ENCODE results near the gene MAB21L3. TPM values are rescaled to one million over a fixed set of nuclear protein-coding genes. Genes with fewer than 3 reads are reported as not detected.

Gene MAB21L3
- total RNA-seq, 1 donor, result 0.36 TPM

GRCh38 chr1:116177861-116178260 is 66.7 kb downstream of the MAB21L3 start:
- Histone ChIP-seq H3K4me3 (ENCODE audit: insufficient read depth, low read length) (no peak overlapping the region), H2AFZ (ENCODE audit: low read length) (no peak overlapping the region), H3K27me3 (ENCODE audit: insufficient read depth, low read length) (peaks cover 17% of the 10 kb centered on the region), H3K27ac (ENCODE audit: low read depth, low read length) (no peak overlapping the region), H3K4me1 (ENCODE audit: insufficient read depth, low read length) (no peaks in the 10 kb centered on the region), H3K36me3 (ENCODE audit: insufficient read depth, low read length) (no peaks in the 10 kb centered on the region), H3K9me3 (ENCODE audit: low read depth, low read length) (no peaks in the 10 kb centered on the region), H3K79me2 (ENCODE audit: insufficient read depth, low read length) (no peaks in the 10 kb centered on the region), H3K4me2 (ENCODE audit: insufficient read depth, low read length) (no peak overlapping the region), H4K20me1 (ENCODE audit: insufficient read depth, low read length) (no peaks in the 10 kb centered on the region)
- TF ChIP-seq, protein P1, sequence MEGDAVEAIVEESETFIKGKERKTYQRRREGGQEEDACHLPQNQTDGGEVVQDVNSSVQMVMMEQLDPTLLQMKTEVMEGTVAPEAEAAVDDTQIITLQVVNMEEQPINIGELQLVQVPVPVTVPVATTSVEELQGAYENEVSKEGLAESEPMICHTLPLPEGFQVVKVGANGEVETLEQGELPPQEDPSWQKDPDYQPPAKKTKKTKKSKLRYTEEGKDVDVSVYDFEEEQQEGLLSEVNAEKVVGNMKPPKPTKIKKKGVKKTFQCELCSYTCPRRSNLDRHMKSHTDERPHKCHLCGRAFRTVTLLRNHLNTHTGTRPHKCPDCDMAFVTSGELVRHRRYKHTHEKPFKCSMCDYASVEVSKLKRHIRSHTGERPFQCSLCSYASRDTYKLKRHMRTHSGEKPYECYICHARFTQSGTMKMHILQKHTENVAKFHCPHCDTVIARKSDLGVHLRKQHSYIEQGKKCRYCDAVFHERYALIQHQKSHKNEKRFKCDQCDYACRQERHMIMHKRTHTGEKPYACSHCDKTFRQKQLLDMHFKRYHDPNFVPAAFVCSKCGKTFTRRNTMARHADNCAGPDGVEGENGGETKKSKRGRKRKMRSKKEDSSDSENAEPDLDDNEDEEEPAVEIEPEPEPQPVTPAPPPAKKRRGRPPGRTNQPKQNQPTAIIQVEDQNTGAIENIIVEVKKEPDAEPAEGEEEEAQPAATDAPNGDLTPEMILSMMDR (IDR thresholded peaks at IDR 0.05; ENCODE audit: extremely low read depth, low read depth, low read length), result no peak
- DNase-seq (ENCODE audit: insufficient read length, low spot score, missing footprints), result no peak

DNA sequence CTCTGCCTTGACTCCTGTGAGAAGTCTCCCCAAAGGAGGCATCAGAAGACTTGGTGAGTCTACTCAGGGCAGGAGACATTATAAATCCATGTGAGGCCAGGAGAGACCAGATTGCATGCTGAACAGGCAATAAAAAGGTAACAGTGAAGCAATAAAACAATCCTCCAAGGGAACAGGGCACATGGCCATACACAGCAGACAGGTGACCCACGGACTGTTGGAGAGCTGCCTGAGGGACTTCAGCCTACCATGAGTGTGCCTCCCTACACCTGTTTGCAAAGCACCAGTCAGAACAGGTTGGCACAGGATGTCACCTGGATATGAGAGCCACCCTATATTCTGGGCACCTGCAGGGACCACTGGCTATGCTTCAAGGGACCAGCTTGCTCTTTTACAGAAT is 67.6 kb downstream of the MAB21L3 start:
- no peaks in the 10 kb centered on the region for H3K9me3 ChIP-seq (ENCODE audit: low read depth, low read length)
- H3K4me3 ChIP-seq (ENCODE audit: insufficient read depth, low read length), result no peak overlapping the region
- H3K27ac ChIP-seq (ENCODE audit: low read depth, low read length), result no peak overlapping the region
- no peak for DNase-seq (ENCODE audit: insufficient read length, low spot score, missing footprints)
- H4K20me1 ChIP-seq (ENCODE audit: insufficient read depth, low read length), result no peaks in the 10 kb centered on the region
- no peak overlapping the region for H3K4me2 ChIP-seq (ENCODE audit: insufficient read depth, low read length)
- peaks cover 17% of the 10 kb centered on the region for H3K27me3 ChIP-seq (ENCODE audit: insufficient read depth, low read length)
- no peaks in the 10 kb centered on the region for H3K79me2 ChIP-seq (ENCODE audit: insufficient read depth, low read length)
- H3K36me3 ChIP-seq (ENCODE audit: insufficient read depth, low read length), result no peaks in the 10 kb centered on the region
- H3K4me1 ChIP-seq (ENCODE audit: insufficient read depth, low read length), result no peaks in the 10 kb centered on the region
- H2AFZ ChIP-seq (ENCODE audit: low read length), result no peak overlapping the region
- TF ChIP-seq, protein P1 (IDR thresholded peaks at IDR 0.05; ENCODE audit: extremely low read depth, low read depth, low read length), result no peak

- Histone ChIP-seq H4K20me1 (ENCODE audit: insufficient read depth, low read length) (no peaks in the 10 kb centered on the region), H3K79me2 (ENCODE audit: insufficient read depth, low read length) (no peaks in the 10 kb centered on the region), H3K4me1 (ENCODE audit: insufficient read depth, low read length) (no peaks in the 10 kb centered on the region), H3K9me3 (ENCODE audit: low read depth, low read length) (no peaks in the 10 kb centered on the region), H3K27me3 (ENCODE audit: insufficient read depth, low read length) (peaks cover 17% of the 10 kb centered on the region), H3K4me3 (ENCODE audit: insufficient read depth, low read length) (no peak overlapping the region), H2AFZ (ENCODE audit: low read length) (no peak overlapping the region), H3K4me2 (ENCODE audit: insufficient read depth, low read length) (no peak overlapping the region), H3K27ac (ENCODE audit: low read depth, low read length) (no peak overlapping the region), H3K36me3 (ENCODE audit: insufficient read depth, low read length) (no peaks in the 10 kb centered on the region)
- DNase-seq (ENCODE audit: insufficient read length, low spot score, missing footprints), result no peak
- TF ChIP-seq, protein P1 (IDR thresholded peaks at IDR 0.05; ENCODE audit: extremely low read depth, low read depth, low read length), result no peak
Observed at GRCh38 chr1:116179419-116179818, 68.2 kb downstream of the MAB21L3 start.

DNA sequence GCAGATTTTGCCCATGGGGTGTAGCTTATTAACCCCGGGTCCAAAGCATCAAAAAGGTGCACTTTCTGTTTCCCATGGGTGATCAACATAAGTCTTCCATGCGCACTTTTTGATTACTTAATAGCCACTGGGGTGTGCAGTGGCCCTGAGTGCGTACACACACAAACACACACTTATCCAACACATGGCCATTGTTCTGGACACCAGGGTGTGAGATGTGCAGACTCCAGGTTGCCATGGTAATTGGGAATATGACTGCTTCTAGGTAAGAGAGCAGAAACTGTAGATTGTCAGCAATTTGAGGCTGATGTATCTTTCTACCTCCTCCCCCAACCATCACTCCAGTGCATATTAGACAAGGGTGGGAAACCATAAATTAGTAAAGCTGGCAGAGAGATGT is 68.8 kb downstream of the MAB21L3 start:
- TF ChIP-seq, protein P1 (IDR thresholded peaks at IDR 0.05; ENCODE audit: extremely low read depth, low read depth, low read length), result no peak
- Histone ChIP-seq H3K9me3 (ENCODE audit: low read depth, low read length) (no peaks in the 10 kb centered on the region), H2AFZ (ENCODE audit: low read length) (no peak overlapping the region), H3K4me2 (ENCODE audit: insufficient read depth, low read length) (no peak overlapping the region), H3K4me1 (ENCODE audit: insufficient read depth, low read length) (no peaks in the 10 kb centered on the region), H3K36me3 (ENCODE audit: insufficient read depth, low read length) (no peaks in the 10 kb centered on the region), H3K79me2 (ENCODE audit: insufficient read depth, low read length) (no peaks in the 10 kb centered on the region), H4K20me1 (ENCODE audit: insufficient read depth, low read length) (no peaks in the 10 kb centered on the region), H3K4me3 (ENCODE audit: insufficient read depth, low read length) (no peak overlapping the region), H3K27ac (ENCODE audit: low read depth, low read length) (no peak overlapping the region), H3K27me3 (ENCODE audit: insufficient read depth, low read length) (peaks cover 16% of the 10 kb centered on the region)
- DNase-seq (ENCODE audit: insufficient read length, low spot score, missing footprints), result no peak

Data from osteoblast (primary cell).